ENCODE results near the gene RCAN3. TPM values are rescaled to one million over a fixed set of nuclear protein-coding genes. Genes with fewer than 3 reads are reported as not detected.

RCAN3 gene
- total RNA-seq, 4 donors from 2014 or later, result 2.9 to 10.1 (median 4.1) TPM

DNA sequence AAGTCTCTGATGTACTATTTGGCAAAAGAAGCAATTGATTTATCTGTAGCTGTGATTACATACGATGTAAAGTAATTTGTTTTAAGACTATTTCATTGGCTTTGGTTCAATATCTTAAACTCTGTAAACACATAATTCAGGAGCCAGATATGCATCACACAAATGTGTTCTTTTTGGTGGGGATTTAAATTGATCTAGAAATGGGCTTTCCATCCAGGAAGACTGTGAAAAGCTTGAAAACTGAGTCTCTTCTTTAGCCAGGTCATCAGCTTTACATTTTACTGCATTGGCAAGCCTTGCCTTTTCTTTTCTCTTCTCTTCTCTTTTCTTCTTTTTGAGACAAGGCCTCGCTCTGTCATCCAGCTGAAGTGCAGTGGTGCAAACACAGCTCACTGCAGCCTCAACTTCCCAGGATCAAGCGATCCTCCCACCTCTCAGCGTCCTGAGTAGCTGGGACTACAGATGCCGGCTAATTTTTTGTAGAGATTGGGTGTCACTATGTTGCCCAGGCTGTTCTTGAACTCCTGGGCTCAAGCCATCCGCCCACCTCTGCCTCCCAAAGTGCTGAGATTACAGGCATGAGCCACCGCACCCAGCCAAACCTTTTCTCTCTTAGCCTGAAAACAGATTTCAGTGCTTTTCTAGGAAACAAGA lies 1.4 kb downstream of the RCAN3 start:
- DNase-seq (ENCODE audit: low spot score), result no peak
- no peak for ATAC-seq (ENCODE audit: low FRiP score)
- no peak for TF ChIP-seq CTCF (IDR thresholded peaks at IDR 0.05)

- ATAC-seq (ENCODE audit: low FRiP score) (no peak), DNase-seq (ENCODE audit: low spot score) (no peak)
- TF ChIP-seq CTCF (IDR thresholded peaks at IDR 0.05), result no peak
Measured at GRCh38 chr1:24504560-24504959, 1.9 kb downstream of the RCAN3 start.

DNA sequence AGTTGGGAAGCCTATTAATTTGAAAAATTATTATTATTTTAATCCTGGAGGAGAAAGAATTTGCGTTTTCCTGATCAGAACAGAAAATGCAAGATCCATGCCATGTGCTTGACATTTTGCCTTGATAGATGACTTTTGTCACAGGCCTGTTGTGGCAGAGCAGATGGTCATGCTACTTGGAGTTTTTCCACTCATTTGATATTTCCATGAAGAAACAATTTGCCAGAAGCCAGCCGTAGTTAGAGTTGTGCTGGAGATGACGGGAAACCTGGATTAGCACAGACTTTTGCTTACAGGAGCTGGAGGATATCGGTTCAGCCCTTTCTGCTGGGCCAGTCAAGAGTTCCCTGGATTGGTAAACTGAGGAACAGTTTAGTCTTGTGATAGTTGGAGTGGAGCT lies 3.2 kb downstream of the RCAN3 start:
- no peak for TF ChIP-seq CTCF (IDR thresholded peaks at IDR 0.05)
- ATAC-seq (ENCODE audit: low FRiP score), result no peak
- DNase-seq (ENCODE audit: low spot score), result no peak

DNA sequence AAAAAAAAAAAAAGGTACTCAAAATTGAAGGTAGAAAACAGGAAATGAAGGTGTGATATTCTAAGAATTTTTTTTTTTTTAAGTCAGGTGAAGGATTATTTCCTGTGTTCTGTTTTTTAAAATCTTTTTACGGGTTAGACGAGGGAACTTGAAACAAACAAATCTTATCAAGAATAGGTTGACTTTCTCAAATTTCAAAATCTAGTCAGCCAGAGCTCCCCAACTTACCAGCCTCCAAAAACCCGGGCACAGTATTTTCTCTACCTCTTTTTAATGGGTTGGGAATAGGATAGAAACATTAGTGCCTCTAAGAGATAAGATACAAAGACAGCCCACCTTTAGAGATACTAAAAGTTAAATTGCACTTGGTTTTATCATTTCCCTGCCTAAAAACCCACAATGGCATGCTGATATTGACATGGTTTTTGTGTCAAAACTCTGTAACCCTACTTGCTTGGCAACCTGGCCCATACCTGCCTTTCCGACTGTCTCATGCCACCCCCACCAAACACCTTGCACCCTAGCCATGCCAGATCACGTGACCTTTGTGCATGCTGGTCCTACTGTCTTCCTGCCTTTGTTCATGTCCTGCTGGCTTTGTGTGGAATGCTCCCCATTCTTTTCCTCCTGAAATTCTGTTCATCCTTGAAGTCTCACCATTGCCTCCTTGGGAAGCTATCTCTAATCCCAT lies 4.2 kb downstream of the RCAN3 start:
- ATAC-seq (ENCODE audit: low FRiP score) (no peak), DNase-seq (ENCODE audit: low spot score) (no peak)
- no peak for TF ChIP-seq CTCF (IDR thresholded peaks at IDR 0.05)

GRCh38 chr1:24507405-24507804 lies 4.8 kb downstream of the RCAN3 start:
- TF ChIP-seq CTCF (IDR thresholded peaks at IDR 0.05), result no peak
- no peak for ATAC-seq (ENCODE audit: low FRiP score)
- no peak for DNase-seq (ENCODE audit: low spot score)

- no peak for TF ChIP-seq CTCF (IDR thresholded peaks at IDR 0.05)
- DNase-seq (ENCODE audit: low spot score) (no peak), ATAC-seq (ENCODE audit: low FRiP score) (no peak)
Measured at GRCh38 chr1:24508911-24509310, 6.3 kb downstream of the RCAN3 start.

GRCh38 chr1:24513706-24514105 lies 11.1 kb downstream of the RCAN3 start:
- DNase-seq (ENCODE audit: low spot score) (no peak), ATAC-seq (ENCODE audit: low FRiP score) (no peak)
- TF ChIP-seq CTCF (IDR thresholded peaks at IDR 0.05), result no peak
